Stomach (tissue), 4 donors: Measurements from ENCODE around the gene TMEM107.

Experiments
- CTCF ChIP-seq, 7 experiments: fragments of 450-650 bp in 4 of 7; fragments of 200-600 bp in 3 of 7; sonication (generic) in 3 of 7; IDR thresholded peaks; one replicate each; pipeline ENCODE4 v1.5.1; 2016 to 2019; ENCODE audit warnings: antibody characterized with exemption in 7 of 7, control low read depth in 2 of 7, mild to moderate bottlenecking in 1 of 7
- POLR2A ChIP-seq, 4 donors: fragments of 450-650 bp; IDR thresholded peaks; one replicate each; pipeline ENCODE4 v1.6.1; 2016; ENCODE audit warnings: antibody characterized with exemption in 4 of 4, control low read depth in 2 of 4, mild to moderate bottlenecking in 1 of 4, moderate library complexity in 1 of 4
- POLR2AphosphoS5 ChIP-seq, 3 donors: sonication (generic); formaldehyde crosslinking; IDR thresholded peaks; one replicate each; pipeline ENCODE4 v1.6.1; 2016; ENCODE audit warnings: antibody characterized with exemption in 3 of 3

GRCh38 chr17:8187517-8188262 is 11.5 kb upstream of the TMEM107 start:
- no peak for TF ChIP-seq CTCF (IDR thresholded peaks at IDR 0.05)
- no peak for TF ChIP-seq POLR2A (IDR thresholded peaks at IDR 0.05)
- peak; percentile 48 to 91 (median 59) for TF ChIP-seq POLR2AphosphoS5 (IDR thresholded peaks at IDR 0.05)
